NCI-H1417 (cell line): ENCODE measurements around the gene CFAP299.

Source experiments
- DNase-seq, 3 experiments: peaks; one replicate each; lab custom pipeline; 2025; lab: John Stamatoyannopoulos, UW

CFAP299 gene

DNA sequence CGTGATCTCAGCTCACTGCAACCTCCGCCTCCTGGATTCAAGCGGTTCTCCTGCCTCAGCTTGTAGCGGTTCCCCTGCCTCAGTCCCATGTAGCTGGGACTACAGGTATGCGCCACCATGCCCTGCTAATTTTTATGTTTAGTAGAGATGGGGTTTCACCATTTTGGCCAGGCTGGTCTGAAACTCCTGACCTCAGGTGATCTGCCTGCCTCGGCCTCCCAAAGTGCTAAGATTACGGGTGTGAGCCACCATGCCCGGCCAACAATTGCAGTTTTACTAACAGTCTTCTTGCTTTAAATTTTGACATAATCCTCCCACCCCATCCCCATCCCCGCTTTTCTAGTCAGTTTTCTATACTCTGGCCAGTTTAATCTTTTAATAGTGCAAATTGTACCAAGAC is 112.0 kb downstream of the CFAP299 start:
- DNase-seq = no peak

DNA sequence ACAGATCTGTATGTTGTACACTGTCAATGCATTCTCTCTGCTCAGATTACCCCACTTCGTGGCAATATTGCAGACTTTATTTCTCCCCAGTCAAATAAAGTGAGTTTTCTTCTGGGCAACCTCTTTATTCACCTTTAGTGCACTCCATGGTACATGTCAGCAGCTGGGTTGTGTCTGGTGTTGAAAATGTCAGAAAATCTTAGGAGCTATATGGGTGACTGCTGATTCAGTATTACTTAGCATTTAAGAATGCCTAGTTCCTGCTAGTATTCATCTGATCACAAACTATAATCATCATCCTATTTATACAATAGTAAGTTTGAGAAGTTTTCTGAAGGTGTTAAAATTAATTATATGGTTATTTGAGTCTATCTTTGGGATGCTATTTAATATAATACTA is 112.5 kb downstream of the CFAP299 start:
- DNase-seq = no peak

DNA sequence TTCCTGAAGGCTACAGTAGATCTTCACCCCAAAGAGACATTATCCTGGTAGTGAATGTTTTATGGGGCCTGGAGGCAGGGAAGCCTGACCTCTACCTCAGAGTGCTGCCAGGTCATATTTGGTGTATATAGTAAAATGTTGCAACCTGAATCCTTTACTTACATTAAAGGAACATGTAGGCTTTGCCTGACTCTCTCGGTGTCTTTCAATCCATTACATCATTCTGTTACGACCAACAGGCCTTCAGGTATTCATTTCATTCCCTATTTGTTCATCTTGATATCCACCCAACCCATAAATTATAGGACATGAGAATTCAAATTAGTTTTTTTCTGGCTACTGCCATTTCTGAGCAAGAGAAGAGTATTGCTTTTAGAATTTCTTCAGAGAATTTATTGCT is 116.5 kb downstream of the CFAP299 start:
- no peak for DNase-seq

- peak in 2 of 3 experiments; percentile 6 to 56 for DNase-seq
Measured at GRCh38 chr4:80452768-80453167, 117.2 kb downstream of the CFAP299 start.

DNA sequence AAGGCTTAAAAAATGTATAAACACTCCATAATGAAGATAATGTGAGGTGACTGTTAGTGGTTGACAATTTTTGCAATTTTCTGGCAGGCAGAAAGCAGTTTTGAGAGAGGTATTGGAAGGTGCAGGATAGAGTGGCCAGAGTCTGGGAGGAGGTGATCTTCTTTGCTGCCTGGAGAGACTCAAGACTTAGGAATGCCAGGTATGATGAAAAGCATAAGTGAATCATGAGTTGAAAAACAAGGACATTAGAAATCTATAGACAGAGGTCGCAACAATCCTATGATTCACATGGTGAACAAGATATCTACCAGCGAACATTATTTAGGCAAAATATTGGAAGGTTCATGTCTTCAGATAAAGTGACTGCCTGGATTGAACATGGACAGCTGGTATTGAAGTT is 118.5 kb downstream of the CFAP299 start:
- no peak for DNase-seq

DNA sequence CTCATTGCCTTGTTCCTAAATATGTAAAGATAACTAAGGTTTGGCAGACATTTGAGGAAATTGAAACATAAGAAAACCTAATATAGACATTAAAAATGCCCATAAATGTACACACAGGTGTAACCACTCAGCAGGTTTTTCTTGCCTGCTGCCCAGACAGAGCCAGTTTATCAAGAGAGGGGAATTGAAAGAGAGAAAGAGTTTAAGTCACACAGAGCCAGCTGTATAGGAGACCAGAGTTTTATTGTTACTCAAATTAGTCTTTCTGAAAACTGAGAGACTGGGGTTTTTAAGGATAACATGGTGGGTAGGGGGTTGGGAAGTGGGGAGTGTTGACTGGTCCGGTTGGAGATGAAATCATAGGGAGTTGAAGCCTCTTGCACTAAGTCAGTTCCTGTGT is 119.0 kb downstream of the CFAP299 start:
- DNase-seq = no peak

DNA sequence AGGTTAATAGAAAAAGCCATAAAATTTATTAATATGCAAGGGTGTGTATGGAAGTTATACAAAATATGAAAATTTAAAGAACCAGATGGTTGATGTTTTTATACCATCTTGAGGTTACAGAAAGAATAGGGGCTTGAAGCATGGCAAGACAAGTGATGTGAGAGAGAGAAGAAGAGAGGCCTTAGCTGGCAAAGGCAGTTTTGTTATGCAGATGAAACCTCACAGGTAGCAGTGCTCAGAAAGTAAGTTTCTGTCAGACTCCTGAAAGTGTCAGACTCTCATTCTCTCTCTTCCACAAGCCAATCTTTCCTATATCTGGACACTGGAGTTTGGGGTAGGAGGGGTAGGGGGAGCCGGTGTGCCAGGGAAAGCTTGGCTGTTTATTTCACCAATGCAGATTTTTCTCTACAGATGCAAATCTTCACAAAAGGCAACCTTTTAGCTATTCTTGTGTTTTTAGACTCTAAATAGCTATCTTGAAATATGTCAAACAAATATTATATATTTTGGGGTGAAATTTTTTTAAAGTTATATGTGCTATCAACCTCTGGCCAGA is 124.5 kb downstream of the CFAP299 start:
- DNase-seq = no peak

- DNase-seq = peak in 1 of 3 experiments; percentile 28
Measured at GRCh38 chr4:80461412-80461811, 125.9 kb downstream of the CFAP299 start.

DNA sequence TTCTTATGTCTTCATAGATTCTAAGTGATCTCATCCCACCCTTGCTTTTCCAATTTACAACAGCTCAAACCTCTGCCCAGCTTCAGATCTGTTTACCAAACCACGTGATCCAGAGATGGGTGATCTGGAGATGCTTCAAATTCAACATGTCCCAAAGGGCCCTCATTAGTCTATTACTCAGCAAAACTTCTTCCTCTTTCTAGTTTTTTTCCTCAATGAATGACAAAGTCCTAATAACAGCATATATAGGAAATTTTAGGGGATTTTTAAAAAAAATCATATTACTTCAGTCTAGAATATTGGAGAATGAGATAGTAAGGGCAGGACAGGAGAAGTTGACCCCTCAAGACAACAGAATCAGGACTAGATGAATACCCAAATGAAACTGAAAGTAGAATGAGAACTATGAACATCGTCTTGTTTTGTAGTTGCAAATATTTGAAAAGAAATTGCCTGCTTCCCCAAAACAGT is 127.1 kb downstream of the CFAP299 start:
- no peak for DNase-seq

- no peak for DNase-seq
Measured at GRCh38 chr4:80463509-80463908, 128.0 kb downstream of the CFAP299 start.

- no peak for DNase-seq
Measured at GRCh38 chr4:80465238-80465637, 129.7 kb downstream of the CFAP299 start.

GRCh38 chr4:80465736-80466135 is 130.2 kb downstream of the CFAP299 start:
- DNase-seq = no peak

- DNase-seq = no peak
Measured at GRCh38 chr4:80466618-80467017, 131.1 kb downstream of the CFAP299 start.

GRCh38 chr4:80471756-80472155 is 136.2 kb downstream of the CFAP299 start:
- peak; percentile 75 to 93 (median 93) for DNase-seq

DNA sequence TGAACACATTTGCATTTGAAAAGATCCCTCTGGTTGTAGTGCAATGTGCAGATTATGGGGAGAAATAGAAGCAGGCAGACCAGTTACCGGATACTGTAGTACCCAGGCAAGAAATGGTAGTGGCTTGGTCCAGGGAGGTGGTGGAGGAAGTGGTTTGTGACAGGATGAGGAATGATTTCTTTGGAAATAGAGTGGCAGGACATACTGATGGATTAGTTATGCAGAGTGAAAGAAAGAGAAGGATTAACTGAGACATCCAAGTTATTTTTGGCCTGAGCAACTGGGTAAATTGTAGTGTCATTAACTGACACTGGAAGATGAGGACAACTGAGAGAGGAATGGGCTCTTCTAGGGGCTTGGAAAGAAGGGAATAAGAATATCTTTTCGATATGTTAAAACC is 139.7 kb downstream of the CFAP299 start:
- DNase-seq = no peak

GRCh38 chr4:80475798-80476197 is 140.3 kb downstream of the CFAP299 start:
- no peak for DNase-seq

GRCh38 chr4:80484712-80485111 is 149.2 kb downstream of the CFAP299 start:
- no peak for DNase-seq

- no peak for DNase-seq
Measured at GRCh38 chr4:80486603-80487002, 151.1 kb downstream of the CFAP299 start.

DNA sequence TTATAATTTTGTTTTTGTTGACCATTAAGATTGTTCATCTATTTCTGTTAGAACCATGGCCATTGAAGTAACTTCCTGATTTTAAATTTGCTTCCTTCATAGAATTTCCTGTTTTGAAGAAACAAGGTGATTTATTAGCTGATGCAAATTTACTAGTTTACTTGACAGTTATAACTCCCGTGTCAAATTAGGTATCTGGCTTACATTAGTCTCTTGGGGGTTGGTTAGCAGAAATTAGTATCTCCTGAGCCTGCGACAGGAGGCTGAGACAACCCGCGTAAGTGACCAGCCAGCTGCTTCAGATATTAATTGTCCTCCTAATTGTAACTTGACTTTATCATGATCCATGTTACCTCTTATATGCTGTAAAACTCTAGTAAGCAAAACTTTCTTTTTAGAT is 154.3 kb downstream of the CFAP299 start:
- peak in 1 of 3 experiments; percentile 23 for DNase-seq

- DNase-seq = peak in 1 of 3 experiments; percentile 10
Measured at GRCh38 chr4:80492761-80493160, 157.2 kb downstream of the CFAP299 start.

DNA sequence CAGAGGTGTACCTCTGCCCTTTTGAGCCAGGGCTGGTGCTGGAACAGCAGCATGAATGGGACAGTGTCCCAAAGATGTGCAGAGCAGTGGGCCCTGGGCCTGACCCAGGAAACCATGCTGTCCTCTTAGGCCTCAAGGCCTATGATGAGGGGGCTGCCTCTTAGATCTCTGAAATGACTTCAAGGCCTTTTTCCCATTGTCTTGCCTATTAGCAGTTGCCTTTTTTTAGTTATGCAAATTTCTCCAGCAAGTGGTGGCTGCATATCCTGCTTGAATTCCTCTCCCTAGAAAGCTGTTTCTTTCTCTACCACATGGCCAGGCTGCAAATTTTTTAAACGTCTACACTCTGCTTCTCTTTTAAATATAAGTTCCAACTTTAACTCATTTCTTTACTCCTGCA is 160.3 kb downstream of the CFAP299 start:
- DNase-seq = no peak

DNA sequence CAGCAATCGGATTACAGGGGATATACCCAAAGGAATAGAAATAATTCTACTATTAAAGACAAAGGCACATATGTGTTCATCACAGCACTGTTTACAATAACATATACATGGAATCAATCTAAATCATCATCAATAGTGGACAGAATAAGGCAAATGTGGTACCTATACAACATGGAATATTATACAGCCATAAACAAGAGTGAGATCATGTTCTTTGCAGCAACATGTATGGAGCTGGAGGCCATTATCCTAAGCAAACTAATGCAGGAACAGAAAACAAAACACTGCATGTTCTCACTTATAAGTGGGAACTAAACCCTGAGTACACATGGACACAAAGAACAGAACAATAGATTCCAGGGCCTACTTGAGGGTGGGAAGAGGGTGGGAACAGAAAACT is 163.2 kb downstream of the CFAP299 start:
- DNase-seq = no peak

DNA sequence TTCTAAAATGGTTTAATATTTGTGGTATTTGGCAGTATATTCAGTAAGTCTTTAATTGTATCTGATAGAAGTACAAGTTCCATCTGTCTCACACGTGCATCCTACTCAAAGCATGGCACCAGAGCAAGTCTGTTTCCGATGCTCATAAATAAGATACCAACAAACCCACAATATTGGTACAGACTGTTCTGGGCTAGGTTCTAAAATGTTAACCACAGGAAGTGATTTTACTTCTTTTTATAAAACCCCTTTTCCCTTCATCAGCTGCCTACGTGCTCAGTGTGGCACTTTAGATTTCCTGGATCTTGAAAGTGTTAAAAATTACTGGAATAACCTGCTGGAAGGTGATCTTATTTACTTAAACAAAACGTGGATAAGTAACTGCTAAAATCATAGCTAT is 165.1 kb downstream of the CFAP299 start:
- no peak for DNase-seq

- DNase-seq = no peak
Measured at GRCh38 chr4:80507077-80507476, 171.5 kb downstream of the CFAP299 start.
